Peyer's patch (tissue), 4 donors: Measurements from ENCODE around the gene MAP2K5. TPM values are rescaled to one million over a fixed set of nuclear protein-coding genes. Genes with fewer than 3 reads are reported as not detected.

Source experiments
- DNase-seq, 3 donors: peaks; one replicate each; pipeline ENCODE4 v3.0.0-alpha.2; 2017 to 2019
- H3K27ac ChIP-seq, 4 donors: fragments of 200-600 bp; sonication (generic); one replicate each; pipeline ENCODE4 v1.5.1; 2016 to 2019
- H3K27me3 ChIP-seq, 2 donors: fragments of 200-600 bp; sonication (generic); one replicate each; pipeline ENCODE4 v1.5.1; 2019
- H3K36me3 ChIP-seq, 3 donors: fragments of 200-600 bp; sonication (generic); one replicate each; pipeline ENCODE4 v1.5.1; 2016 to 2019
- H3K4me1 ChIP-seq, 4 donors: fragments of 200-600 bp; sonication (generic); one replicate each; pipeline ENCODE4 v1.5.1; 2016 to 2019
- H3K4me3 ChIP-seq, 4 donors: fragments of 200-600 bp; sonication (generic); 1 replicate in 3 of 4; 2 replicates in 1 of 4; pipeline ENCODE4 v1.5.1; 2016 to 2019; ENCODE audit warnings: mild to moderate bottlenecking in 1 of 4
- H3K9me3 ChIP-seq, 4 donors: fragments of 200-600 bp; sonication (generic); one replicate each; pipeline ENCODE4 v1.5.1; 2016 to 2019; ENCODE audit warnings: mild to moderate bottlenecking in 1 of 4
- CTCF ChIP-seq, 6 experiments: fragments of 450-650 bp in 4 of 6; fragments of 200-600 bp in 2 of 6; sonication (generic) in 1 of 6; IDR thresholded peaks; one replicate each; pipeline ENCODE4 v1.5.1; 2017 to 2019; ENCODE audit warnings: antibody characterized with exemption in 6 of 6, mild to moderate bottlenecking in 3 of 6, moderate library complexity in 1 of 6
- POLR2A ChIP-seq, 2 donors: fragments of 450-650 bp; IDR thresholded peaks; one replicate each; pipeline ENCODE4 v1.5.1; 2017; ENCODE audit warnings: antibody characterized with exemption in 2 of 2, mild to moderate bottlenecking in 2 of 2, moderate library complexity in 2 of 2
- total RNA-seq, 4 donors: library from RNA; depleted of rRNA; stranded (reverse); fragments of >200 nt; gene quantifications; one replicate each; pipeline ENCODE4 v1.1.0, GENCODE V29; 2016

MAP2K5 gene
- total RNA-seq, 4 donors from 2014 or later: 14.0 to 50.3 (median 21.2) TPM

- Histone ChIP-seq H3K9me3 (no peaks in the 10 kb centered on the region), H3K27me3 (no peaks in the 10 kb centered on the region), H3K27ac (no peak overlapping the region), H3K4me1 (no peaks in the 10 kb centered on the region), H3K4me3 (no peak overlapping the region), H3K36me3 (peaks cover 0 to 19% (median 0%) of the 10 kb centered on the region in 3 donors)
- DNase-seq: no peak
- TF ChIP-seq CTCF (IDR thresholded peaks at IDR 0.05) (no peak), POLR2A (IDR thresholded peaks at IDR 0.05) (no peak)
Measured at GRCh38 chr15:67590191-67590590, 47.7 kb downstream of the MAP2K5 start.

GRCh38 chr15:67592245-67592644 is 49.7 kb downstream of the MAP2K5 start:
- no peak overlapping the region for H3K4me3 ChIP-seq
- TF ChIP-seq CTCF (IDR thresholded peaks at IDR 0.05): no peak
- TF ChIP-seq POLR2A (IDR thresholded peaks at IDR 0.05): no peak
- no peaks in the 10 kb centered on the region for H3K4me1 ChIP-seq
- H3K27me3 ChIP-seq: no peaks in the 10 kb centered on the region
- H3K36me3 ChIP-seq: peaks cover 0 to 19% (median 0%) of the 10 kb centered on the region in 3 donors
- no peak overlapping the region for H3K27ac ChIP-seq
- no peaks in the 10 kb centered on the region for H3K9me3 ChIP-seq
- no peak for DNase-seq

- Histone ChIP-seq H3K36me3 (peaks cover 0 to 14% (median 0%) of the 10 kb centered on the region in 3 donors), H3K4me3 (no peak overlapping the region), H3K27ac (no peak overlapping the region), H3K9me3 (no peaks in the 10 kb centered on the region), H3K4me1 (no peaks in the 10 kb centered on the region), H3K27me3 (no peaks in the 10 kb centered on the region)
- DNase-seq: no peak
- TF ChIP-seq POLR2A (IDR thresholded peaks at IDR 0.05) (no peak), CTCF (IDR thresholded peaks at IDR 0.05) (no peak)
Measured at GRCh38 chr15:67593562-67593961, 51.1 kb downstream of the MAP2K5 start.

GRCh38 chr15:67594770-67595169 is 52.3 kb downstream of the MAP2K5 start:
- no peaks in the 10 kb centered on the region for H3K27me3 ChIP-seq
- no peak for TF ChIP-seq POLR2A (IDR thresholded peaks at IDR 0.05)
- TF ChIP-seq CTCF (IDR thresholded peaks at IDR 0.05): no peak
- no peak for DNase-seq
- peaks cover 0 to 14% (median 0%) of the 10 kb centered on the region in 3 donors for H3K36me3 ChIP-seq
- H3K4me1 ChIP-seq: no peaks in the 10 kb centered on the region
- no peak overlapping the region for H3K4me3 ChIP-seq
- H3K27ac ChIP-seq: no peak overlapping the region
- H3K9me3 ChIP-seq: no peaks in the 10 kb centered on the region

GRCh38 chr15:67595572-67595971 is 53.1 kb downstream of the MAP2K5 start:
- no peaks in the 10 kb centered on the region for H3K27me3 ChIP-seq
- H3K36me3 ChIP-seq: peaks cover 0 to 15% (median 0%) of the 10 kb centered on the region in 3 donors
- H3K9me3 ChIP-seq: no peaks in the 10 kb centered on the region
- H3K27ac ChIP-seq: no peak overlapping the region
- TF ChIP-seq CTCF (IDR thresholded peaks at IDR 0.05) (no peak), POLR2A (IDR thresholded peaks at IDR 0.05) (no peak)
- DNase-seq: no peak
- no peaks in the 10 kb centered on the region for H3K4me1 ChIP-seq
- no peak overlapping the region for H3K4me3 ChIP-seq

GRCh38 chr15:67601073-67601472 is 58.6 kb downstream of the MAP2K5 start:
- Histone ChIP-seq H3K4me1 (no peaks in the 10 kb centered on the region), H3K4me3 (no peak overlapping the region), H3K36me3 (peaks cover 0 to 12% (median 0%) of the 10 kb centered on the region in 3 donors), H3K27ac (no peak overlapping the region), H3K27me3 (no peaks in the 10 kb centered on the region), H3K9me3 (no peaks in the 10 kb centered on the region)
- TF ChIP-seq POLR2A (IDR thresholded peaks at IDR 0.05): no peak
- no peak for TF ChIP-seq CTCF (IDR thresholded peaks at IDR 0.05)
- DNase-seq: no peak
